PC-9 (cell line): ENCODE results near the gene ATP23. TPM values are rescaled to one million over a fixed set of nuclear protein-coding genes. Genes with fewer than 3 reads are reported as not detected.

Experiments used
- BruUV-seq: library from RNA; stranded (reverse); fragments of 400-500 nt; replicated peaks from 2 replicates; lab custom pipeline; 2021; lab: Mats Ljungman, UMichigan
- CTCF ChIA-PET: fragments of 300-600 bp; sonication (Branson Sonifier 250); formaldehyde crosslinking; loops from one replicate; lab custom pipeline; 2022; ENCODE audit warnings: antibody characterized with exemption; lab: Charles Lee
- POLR2A ChIA-PET: fragments of 300-600 bp; sonication (Branson Sonifier 250); formaldehyde crosslinking; loops from one replicate; lab custom pipeline; 2022; ENCODE audit warnings: antibody characterized with exemption; ENCODE audit not compliant: unreplicated experiment; lab: Charles Lee
- DNase-seq, 2 experiments: peaks; one replicate each; pipeline versions ENCODE4 v3.0.0 to v3.0.0-alpha.2; 2015 to 2022; ENCODE audit warnings: mixed read lengths in 1 of 2
- H2AFZ ChIP-seq: fragments of 200-600 bp; sonication (generic); 2 replicates; pipeline ENCODE4 v1.8.1; 2017; ENCODE audit warnings: antibody characterized with exemption
- H3F3A ChIP-seq: fragments of 200-600 bp; sonication (generic); 2 replicates; pipeline ENCODE4 v1.8.1; 2017; ENCODE audit warnings: antibody characterized with exemption, mild to moderate bottlenecking, low read depth; ENCODE audit not compliant: insufficient read depth
- H3K27ac ChIP-seq: fragments of 200-600 bp; sonication (generic); 2 replicates; pipeline ENCODE4 v1.6.1; 2016; ENCODE audit warnings: mixed run types
- H3K27me3 ChIP-seq: fragments of 200-600 bp; sonication (generic); 2 replicates; pipeline ENCODE4 v1.6.1; 2016; ENCODE audit warnings: low read depth, mixed run types; ENCODE audit not compliant: insufficient read depth
- H3K36me3 ChIP-seq: fragments of 200-600 bp; sonication (generic); 2 replicates; pipeline ENCODE4 v1.6.1; 2016; ENCODE audit warnings: low read depth, mixed run types
- H3K4me1 ChIP-seq: fragments of 200-600 bp; sonication (generic); replicated peaks from 2 replicates; pipeline ENCODE4 v1.6.1; 2016; ENCODE audit warnings: mixed run types; ENCODE audit not compliant: insufficient read depth
- H3K4me2 ChIP-seq: fragments of 200-600 bp; sonication (generic); 2 replicates; pipeline ENCODE4 v1.6.1; 2017; ENCODE audit warnings: mixed run types
- H3K4me3 ChIP-seq: fragments of 200-600 bp; sonication (generic); 2 replicates; pipeline ENCODE4 v1.6.1; 2016; ENCODE audit warnings: mixed run types
- H3K79me2 ChIP-seq: fragments of 200-600 bp; sonication (generic); 2 replicates; pipeline ENCODE4 v1.6.1; 2017; ENCODE audit warnings: low read depth, mixed run types
- H3K9me2 ChIP-seq: fragments of 200-600 bp; sonication (generic); 2 replicates; pipeline ENCODE4 v1.8.1; 2017; ENCODE audit warnings: mild to moderate bottlenecking; ENCODE audit not compliant: insufficient read depth
- H3K9me3 ChIP-seq: fragments of 200-600 bp; sonication (generic); 2 replicates; pipeline ENCODE4 v1.8.1; 2016; ENCODE audit warnings: low read depth; ENCODE audit not compliant: insufficient read depth
- H4K20me1 ChIP-seq: fragments of 200-600 bp; sonication (generic); 2 replicates; pipeline ENCODE4 v1.8.1; 2017; ENCODE audit not compliant: insufficient read depth
- CTCF ChIP-seq: fragments of 200-600 bp; sonication (generic); conservative IDR thresholded peaks from 2 replicates; pipeline ENCODE4 v1.6.1; 2017; ENCODE audit warnings: mixed run types, antibody characterized with exemption, mild to moderate bottlenecking, moderate library complexity
- EZH2 ChIP-seq: fragments of 200-600 bp; sonication (generic); IDR thresholded peaks from 2 replicates; pipeline ENCODE4 v1.8.0; 2017; ENCODE audit warnings: antibody characterized with exemption, low read depth
- intact Hi-C: fragments of 100-400 bp; cut with micrococcal nuclease; formaldehyde crosslinking; loops from one replicate; pipeline ENCODE4 v1.10.0; 2022; ENCODE audit not compliant: unreplicated experiment
- total RNA-seq: library from RNA; stranded (reverse); gene quantifications from 2 replicates; pipeline ENCODE4 v1.2.3, GENCODE V29; 2021

ATP23 gene
- total RNA-seq, 1 experiment from 2014 or later: 6.5 TPM

DNA sequence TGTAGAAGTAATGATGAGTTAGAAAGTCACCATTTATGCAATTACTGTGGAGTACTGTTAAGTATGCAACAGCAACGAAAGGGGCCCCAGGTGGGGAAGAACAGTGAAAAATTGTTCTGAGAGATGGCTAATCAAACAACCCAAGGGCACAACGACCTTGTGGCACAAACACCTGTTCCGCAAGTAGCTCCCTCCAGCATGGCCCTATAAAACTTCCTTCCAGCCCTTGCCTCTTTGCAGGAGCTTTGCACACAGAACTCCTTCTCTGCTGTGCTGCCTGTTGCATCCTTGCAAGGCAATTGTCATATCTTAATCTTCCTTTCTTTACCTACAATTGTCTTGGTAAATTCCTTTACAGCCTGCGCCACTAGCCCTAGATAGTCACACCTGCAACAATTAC lies 23.2 kb upstream of the ATP23 start:
- no peak for DNase-seq
- TF ChIP-seq CTCF (no peak), EZH2 (no peak)
- H3F3A ChIP-seq: no peaks in the 10 kb centered on the region
- ChIA-PET CTCF (no interaction called here), POLR2A (no interaction called here)
- H4K20me1 ChIP-seq: no peaks in the 10 kb centered on the region
- intact Hi-C loops: no loop called here
- H3K79me2 ChIP-seq: no peaks in the 10 kb centered on the region
- no peaks in the 10 kb centered on the region for H3K4me1 ChIP-seq
- no peak overlapping the region for H2AFZ ChIP-seq
- BruUV-seq: no TSS peak
- no peaks in the 10 kb centered on the region for H3K27me3 ChIP-seq
- no peak overlapping the region for H3K4me3 ChIP-seq
- no peaks in the 10 kb centered on the region for H3K9me3 ChIP-seq
- no peak overlapping the region for H3K4me2 ChIP-seq
- H3K9me2 ChIP-seq: no peaks in the 10 kb centered on the region
- H3K27ac ChIP-seq: no peak overlapping the region
- no peaks in the 10 kb centered on the region for H3K36me3 ChIP-seq

DNA sequence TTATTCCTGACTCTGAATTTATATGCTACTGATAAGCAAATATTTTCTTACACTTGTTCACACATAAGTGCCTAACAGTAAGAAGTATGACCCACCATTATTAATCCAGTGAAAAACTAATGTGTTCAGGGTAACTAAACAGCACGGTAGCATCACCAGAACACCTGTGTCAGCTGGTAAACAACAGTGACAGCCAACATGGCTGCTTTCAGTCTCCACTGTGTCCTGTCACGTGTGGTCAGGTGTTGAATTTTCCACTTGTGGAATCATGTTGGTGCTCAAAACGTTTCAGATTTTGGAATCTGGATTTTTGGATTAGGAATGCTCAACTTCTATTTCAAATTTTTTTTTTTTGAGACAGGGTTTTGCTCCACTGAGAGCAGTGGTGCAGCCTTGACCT lies 14.3 kb upstream of the ATP23 start:
- Histone ChIP-seq H3K27me3 (no peaks in the 10 kb centered on the region), H4K20me1 (no peaks in the 10 kb centered on the region), H3F3A (no peaks in the 10 kb centered on the region), H3K4me1 (no peaks in the 10 kb centered on the region), H3K27ac (no peak overlapping the region), H3K4me2 (no peak overlapping the region), H2AFZ (no peak overlapping the region), H3K79me2 (no peaks in the 10 kb centered on the region), H3K4me3 (no peak overlapping the region), H3K36me3 (no peaks in the 10 kb centered on the region), H3K9me2 (no peaks in the 10 kb centered on the region), H3K9me3 (no peaks in the 10 kb centered on the region)
- TF ChIP-seq EZH2 (no peak), CTCF (no peak)
- no TSS peak for BruUV-seq
- POLR2A ChIA-PET: no interaction called here
- DNase-seq: no peak
- CTCF ChIA-PET: no interaction called here
- intact Hi-C loops: no loop called here

GRCh38 chr12:57929092-57929830 lies 12.1 kb upstream of the ATP23 start:
- H4K20me1 ChIP-seq: no peaks in the 10 kb centered on the region
- BruUV-seq: no TSS peak
- no peak for DNase-seq
- H3K4me1 ChIP-seq: no peaks in the 10 kb centered on the region
- no peak for TF ChIP-seq CTCF
- TF ChIP-seq EZH2: no peak
- H3K9me2 ChIP-seq: no peaks in the 10 kb centered on the region
- CTCF ChIA-PET: no interaction called here
- no peaks in the 10 kb centered on the region for H3F3A ChIP-seq
- no peak overlapping the region for H3K27ac ChIP-seq
- intact Hi-C loops: no loop called here
- H3K79me2 ChIP-seq: no peaks in the 10 kb centered on the region
- no peaks in the 10 kb centered on the region for H3K36me3 ChIP-seq
- H3K9me3 ChIP-seq: no peaks in the 10 kb centered on the region
- H3K27me3 ChIP-seq: no peaks in the 10 kb centered on the region
- no peak overlapping the region for H2AFZ ChIP-seq
- H3K4me3 ChIP-seq: no peak overlapping the region
- POLR2A ChIA-PET: no interaction called here
- H3K4me2 ChIP-seq: no peak overlapping the region
